PC-3 (cell line): ENCODE results near the gene IL1RAP. TPM values are rescaled to one million over a fixed set of nuclear protein-coding genes. Genes with fewer than 3 reads are reported as not detected.

Experiments used
- ATAC-seq: fragments of 200-7000 bp; cut with Tn5 transposase; 2 replicates; pipeline ENCODE4 v1.9.1; 2020; ENCODE audit warnings: mild to moderate bottlenecking, moderate library complexity
- BruUV-seq: library from RNA; stranded (reverse); fragments of 400-500 nt; replicated peaks from 2 replicates; lab custom pipeline; 2021; lab: Mats Ljungman, UMichigan
- CTCF ChIA-PET: fragments of 300-600 bp; sonication (Branson Sonifier 250); formaldehyde crosslinking; loops from one replicate; lab custom pipeline; 2022; ENCODE audit warnings: antibody characterized with exemption; lab: Charles Lee
- POLR2A ChIA-PET: fragments of 300-600 bp; sonication (Branson Sonifier 250); formaldehyde crosslinking; loops from one replicate; lab custom pipeline; 2022; ENCODE audit warnings: antibody characterized with exemption; ENCODE audit not compliant: unreplicated experiment; lab: Charles Lee
- DNase-seq: peaks from one replicate; pipeline ENCODE4 v3.0.0-alpha.2; 2015
- H2AFZ ChIP-seq: fragments of 300-600 bp; sonication (generic); 2 replicates; pipeline ENCODE4 v1.6.0; 2016; ENCODE audit warnings: antibody characterized with exemption, low read length
- H3F3A ChIP-seq: fragments of 300-600 bp; sonication (generic); one replicate; pipeline ENCODE4 v1.6.0; 2017; ENCODE audit warnings: antibody characterized with exemption, low read length, control low read depth, mild to moderate bottlenecking; ENCODE audit not compliant: unreplicated experiment
- H3K27ac ChIP-seq: fragments of 300-600 bp; sonication (generic); 2 replicates; pipeline ENCODE4 v1.5.1; 2016; ENCODE audit warnings: mild to moderate bottlenecking, low read length
- H3K27me3 ChIP-seq: fragments of 300-600 bp; sonication (generic); 2 replicates; pipeline ENCODE4 v1.6.1; 2016; ENCODE audit warnings: low read length, mixed read lengths
- H3K36me3 ChIP-seq: fragments of 300-600 bp; sonication (generic); 2 replicates; pipeline ENCODE4 v1.6.1; 2016; ENCODE audit warnings: low read depth, mixed run types, low read length, mixed read lengths
- H3K4me1 ChIP-seq: fragments of 300-600 bp; sonication (generic); 2 replicates; pipeline ENCODE4 v1.5.1; 2016; ENCODE audit warnings: low read length; ENCODE audit not compliant: insufficient read depth
- H3K4me2 ChIP-seq: fragments of 300-600 bp; sonication (generic); 2 replicates; pipeline ENCODE4 v1.6.0; 2016; ENCODE audit warnings: low read length
- H3K4me3 ChIP-seq: fragments of 300-600 bp; sonication (generic); 2 replicates; pipeline ENCODE4 v1.5.1; 2016; ENCODE audit warnings: mild to moderate bottlenecking, low read length, mixed read lengths
- H3K79me2 ChIP-seq: fragments of 300-600 bp; sonication (generic); 2 replicates; pipeline ENCODE4 v1.6.1; 2017; ENCODE audit warnings: low read length, mixed read lengths
- H3K9ac ChIP-seq: fragments of 300-600 bp; sonication (generic); 2 replicates; pipeline ENCODE4 v1.6.0; 2016; ENCODE audit warnings: mild to moderate bottlenecking, low read length
- H3K9me2 ChIP-seq: fragments of 300-600 bp; sonication (generic); replicated peaks from 2 replicates; pipeline ENCODE4 v1.6.1; 2016; ENCODE audit warnings: mixed run types, low read length, mixed read lengths
- H3K9me3 ChIP-seq: fragments of 300-600 bp; sonication (generic); 2 replicates; pipeline ENCODE4 v1.6.1; 2016; ENCODE audit warnings: low read length, mixed read lengths
- H4K20me1 ChIP-seq: fragments of 300-600 bp; sonication (generic); 2 replicates; pipeline ENCODE4 v1.6.1; 2016; ENCODE audit warnings: low read length, mixed read lengths
- EZH2 ChIP-seq: fragments of 300-600 bp; sonication (generic); IDR thresholded peaks from one replicate; pipeline ENCODE4 v1.6.1; 2017; ENCODE audit warnings: antibody characterized with exemption, mild to moderate bottlenecking, low read length; ENCODE audit not compliant: unreplicated experiment
- EZH2phosphoT487 ChIP-seq: fragments of 300-600 bp; sonication (generic); IDR thresholded peaks from 2 replicates; pipeline ENCODE4 v1.6.1; 2018; ENCODE audit warnings: mild to moderate bottlenecking, antibody characterized with exemption, low read length, borderline replicate concordance
- intact Hi-C: fragments of 100-400 bp; cut with micrococcal nuclease; formaldehyde crosslinking; loops from 2 replicates; pipeline ENCODE4 v1.9.0; 2023
- total RNA-seq: library from RNA; depleted of rRNA; stranded (reverse); fragments of >200 nt; gene quantifications from 2 replicates; pipeline ENCODE4 v1.2.3, GENCODE V29; 2014
- TF ChIP-seq, protein P1 (sequence below): fragments of 300-600 bp; sonication (generic); conservative IDR thresholded peaks from 2 replicates; pipeline ENCODE4 v1.5.1; 2017; ENCODE audit warnings: antibody characterized with exemption, low read depth, mild to moderate bottlenecking, low read length

The IL1RAP gene
- total RNA-seq, 1 experiment from 2014 or later = 5.0 TPM

DNA sequence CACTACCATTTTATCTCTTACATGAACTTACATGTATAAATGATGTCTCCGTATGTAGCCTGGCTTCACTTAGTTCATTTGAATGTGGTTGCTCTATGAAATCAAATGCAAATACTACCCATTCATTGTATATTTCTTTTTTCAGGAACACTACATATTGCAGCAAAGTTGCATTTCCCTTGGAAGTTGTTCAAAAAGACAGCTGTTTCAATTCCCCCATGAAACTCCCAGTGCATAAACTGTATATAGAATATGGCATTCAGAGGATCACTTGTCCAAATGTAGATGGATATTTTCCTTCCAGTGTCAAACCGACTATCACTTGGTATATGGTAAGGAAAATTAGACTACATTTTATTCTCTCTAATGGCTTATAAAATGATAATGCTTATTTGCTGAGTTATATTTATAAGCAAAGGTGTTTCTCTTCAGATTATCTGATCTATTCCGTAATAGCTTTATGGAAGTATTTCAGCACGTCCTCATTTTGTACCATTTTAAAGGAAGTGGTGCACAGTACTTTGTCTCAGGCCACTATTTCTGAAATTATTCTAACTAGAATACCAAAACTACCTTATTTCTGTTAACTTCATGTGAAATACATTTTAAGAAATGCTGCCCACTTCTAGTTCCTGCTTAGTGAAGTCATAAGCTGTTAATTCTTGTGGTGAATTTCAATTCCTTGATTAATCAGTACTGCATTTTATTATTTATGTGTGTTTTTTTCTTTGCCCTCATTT lies 95.1 kb downstream of the IL1RAP start:
- Histone ChIP-seq H3K27ac (no peak overlapping the region), H3K9ac (no peak overlapping the region), H3K4me2 (no peak overlapping the region), H3K9me3 (no peaks in the 10 kb centered on the region), H3K4me1 (no peaks in the 10 kb centered on the region), H3F3A (no peaks in the 10 kb centered on the region), H3K79me2 (no peaks in the 10 kb centered on the region), H4K20me1 (no peaks in the 10 kb centered on the region), H3K36me3 (no peaks in the 10 kb centered on the region; the same call in 1 of the 2 replicates), H2AFZ (no peak overlapping the region), H3K4me3 (no peak overlapping the region), H3K27me3 (no peaks in the 10 kb centered on the region), H3K9me2 (no peaks in the 10 kb centered on the region)
- no TSS peak for BruUV-seq
- ChIA-PET CTCF (no interaction called here), POLR2A (no interaction called here)
- ATAC-seq = no peak
- TF ChIP-seq EZH2 (no peak), EZH2phosphoT487 (no peak)
- TF ChIP-seq, protein P1, sequence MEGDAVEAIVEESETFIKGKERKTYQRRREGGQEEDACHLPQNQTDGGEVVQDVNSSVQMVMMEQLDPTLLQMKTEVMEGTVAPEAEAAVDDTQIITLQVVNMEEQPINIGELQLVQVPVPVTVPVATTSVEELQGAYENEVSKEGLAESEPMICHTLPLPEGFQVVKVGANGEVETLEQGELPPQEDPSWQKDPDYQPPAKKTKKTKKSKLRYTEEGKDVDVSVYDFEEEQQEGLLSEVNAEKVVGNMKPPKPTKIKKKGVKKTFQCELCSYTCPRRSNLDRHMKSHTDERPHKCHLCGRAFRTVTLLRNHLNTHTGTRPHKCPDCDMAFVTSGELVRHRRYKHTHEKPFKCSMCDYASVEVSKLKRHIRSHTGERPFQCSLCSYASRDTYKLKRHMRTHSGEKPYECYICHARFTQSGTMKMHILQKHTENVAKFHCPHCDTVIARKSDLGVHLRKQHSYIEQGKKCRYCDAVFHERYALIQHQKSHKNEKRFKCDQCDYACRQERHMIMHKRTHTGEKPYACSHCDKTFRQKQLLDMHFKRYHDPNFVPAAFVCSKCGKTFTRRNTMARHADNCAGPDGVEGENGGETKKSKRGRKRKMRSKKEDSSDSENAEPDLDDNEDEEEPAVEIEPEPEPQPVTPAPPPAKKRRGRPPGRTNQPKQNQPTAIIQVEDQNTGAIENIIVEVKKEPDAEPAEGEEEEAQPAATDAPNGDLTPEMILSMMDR = no peak
- intact Hi-C loops = no loop called here
- no peak for DNase-seq

DNA sequence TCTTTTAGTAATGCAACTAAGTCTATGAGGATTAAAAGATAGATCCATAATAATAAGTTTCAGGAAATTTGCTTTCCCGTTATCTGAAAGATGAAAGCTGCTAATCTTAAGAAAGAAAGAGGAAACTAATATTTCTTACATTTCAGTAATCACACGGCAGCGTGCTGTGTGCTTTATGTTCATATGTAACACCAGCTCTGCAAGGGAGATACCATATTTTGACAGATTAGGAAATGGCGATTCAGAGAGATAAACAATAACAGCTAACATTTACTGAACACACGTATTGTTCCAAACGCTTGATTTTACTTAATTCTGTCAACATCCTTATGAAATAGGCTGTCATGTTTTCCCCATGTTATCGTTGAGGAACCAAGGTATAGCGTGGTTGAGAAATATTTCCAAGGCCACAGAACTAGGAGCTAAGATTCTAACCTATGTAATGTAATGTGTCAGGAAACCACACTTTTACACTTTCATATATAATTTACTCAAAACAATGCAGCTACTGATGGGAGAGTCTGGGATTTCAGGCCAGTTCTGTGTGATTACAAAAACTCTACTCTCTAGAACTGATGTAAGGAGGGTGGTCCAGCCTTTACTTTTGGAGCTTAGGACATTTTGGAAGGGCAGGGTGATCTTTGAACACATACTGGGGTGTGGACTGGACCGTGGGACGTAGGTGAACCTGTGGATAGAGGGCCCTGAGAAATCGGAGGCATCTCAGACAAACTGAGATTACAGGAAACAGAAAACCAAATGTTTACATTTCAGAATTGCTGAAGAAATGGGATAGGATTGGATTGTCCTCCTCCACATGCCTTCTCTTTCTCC lies 100.6 kb downstream of the IL1RAP start:
- POLR2A ChIA-PET = no interaction called here
- CTCF ChIA-PET = no interaction called here
- Histone ChIP-seq H3K27ac (no peak overlapping the region), H3K4me2 (no peak overlapping the region), H3K27me3 (no peaks in the 10 kb centered on the region), H3K4me3 (no peak overlapping the region), H3K9ac (no peak overlapping the region), H3K4me1 (no peaks in the 10 kb centered on the region), H4K20me1 (no peaks in the 10 kb centered on the region), H3K9me3 (no peaks in the 10 kb centered on the region), H3K9me2 (no peaks in the 10 kb centered on the region), H3F3A (no peaks in the 10 kb centered on the region), H3K36me3 (no peaks in the 10 kb centered on the region; the same call in 1 of the 2 replicates), H2AFZ (no peak overlapping the region), H3K79me2 (no peaks in the 10 kb centered on the region)
- ATAC-seq (no peak), DNase-seq (no peak)
- no TSS peak for BruUV-seq
- intact Hi-C loops = no loop called here
- no peak for TF ChIP-seq EZH2
- TF ChIP-seq, protein P1 = no peak
- TF ChIP-seq EZH2phosphoT487 = no peak

DNA sequence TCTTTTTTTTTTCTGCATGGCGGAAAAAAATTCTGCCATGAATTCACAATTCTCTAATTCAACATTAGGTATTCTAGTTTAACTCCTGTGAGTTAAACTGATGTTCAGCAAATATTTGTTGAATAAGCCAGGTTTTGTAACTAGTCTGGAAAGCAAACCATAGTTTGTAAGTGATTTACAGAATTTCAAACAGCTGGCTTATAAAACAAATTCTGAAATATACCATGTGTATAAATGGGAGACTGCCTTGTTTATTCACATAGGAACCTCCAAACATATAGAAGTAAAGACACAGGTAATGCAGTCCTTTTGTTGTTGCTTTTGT lies 101.1 kb downstream of the IL1RAP start:
- intact Hi-C loops = no loop called here
- Histone ChIP-seq H3K79me2 (no peaks in the 10 kb centered on the region), H3F3A (no peaks in the 10 kb centered on the region)

More for the DNA sequence above, 101.1 kb downstream of the IL1RAP start:
- Histone ChIP-seq H3K27ac (no peak overlapping the region), H3K27me3 (no peaks in the 10 kb centered on the region), H3K4me3 (no peak overlapping the region), H4K20me1 (no peaks in the 10 kb centered on the region), H3K36me3 (no peaks in the 10 kb centered on the region), H2AFZ (no peak overlapping the region), H3K4me1 (no peaks in the 10 kb centered on the region), H3K9me2 (no peaks in the 10 kb centered on the region), H3K9ac (no peak overlapping the region), H3K9me3 (no peaks in the 10 kb centered on the region), H3K4me2 (no peak overlapping the region)
- DNase-seq (no peak), ATAC-seq (no peak)
- no TSS peak for BruUV-seq
- ChIA-PET CTCF (no interaction called here), POLR2A (no interaction called here)
- TF ChIP-seq, protein P1 = no peak
- TF ChIP-seq EZH2phosphoT487 (no peak), EZH2 (no peak)
